K562 (cell line): ENCODE measurements around the gene BTBD2. TPM values are rescaled to one million over a fixed set of nuclear protein-coding genes. Genes with fewer than 3 reads are reported as not detected.

Source experiments
- CTBP1 ChIP-seq: fragments of 450-650 bp; IDR thresholded peaks from 2 replicates; pipeline ENCODE4 v1.6.1; 2016; ENCODE audit warnings: borderline replicate concordance
- FOXK2 ChIP-seq, 2 experiments: fragments of 450-650 bp; IDR thresholded peaks in 1 of 2; conservative IDR thresholded peaks in 1 of 2; 2 replicates each; pipeline ENCODE4 v1.6.1; 2016; ENCODE audit warnings: low read depth in 2 of 2, mild to moderate bottlenecking in 1 of 2
- HDAC1 ChIP-seq, 2 experiments: fragments of 450-650 bp; IDR thresholded peaks; 2 replicates each; pipeline ENCODE4 v1.6.1; 2016 to 2017; ENCODE audit warnings: inconsistent platforms in 1 of 2, mild to moderate bottlenecking in 1 of 2, moderate library complexity in 1 of 2
- KAT2B ChIP-seq: IDR thresholded peaks from one replicate; pipeline ENCODE4 v1.6.1; 2012; ENCODE audit warnings: low read depth, mild to moderate bottlenecking, control low read depth, inconsistent platforms, low read length, moderate library complexity
- KAT7 ChIP-seq: sonication (generic); formaldehyde crosslinking; IDR thresholded peaks from 2 replicates; pipeline ENCODE4 v1.8.0; 2022; ENCODE audit warnings: missing genetic modification reagents, mild to moderate bottlenecking, borderline replicate concordance
- MEF2A ChIP-seq: IDR thresholded peaks from 2 replicates; pipeline ENCODE4 v1.6.1; 2011; ENCODE audit warnings: low read depth, mild to moderate bottlenecking, low read length, moderate library complexity; ENCODE audit not compliant: control insufficient read depth
- MTF1 ChIP-seq: fragments of 250-450 bp; sonication (Bioruptor Pico); IDR thresholded peaks from 2 replicates; pipeline ENCODE4 v1.9.0; 2021; ENCODE audit warnings: moderate library complexity, mild to moderate bottlenecking, inconsistent platforms, borderline replicate concordance
- MYNN ChIP-seq, 2 experiments: sonication (generic); formaldehyde crosslinking in 1 of 2; IDR thresholded peaks; 2 replicates each; pipeline versions ENCODE4 v1.5.0 to v1.6.1; 2016 to 2020; ENCODE audit warnings: antibody characterized with exemption in 1 of 2, missing genetic modification reagents in 1 of 2
- PHB ChIP-seq: fragments of 250-450 bp; sonication (Bioruptor Pico); IDR thresholded peaks from 2 replicates; pipeline ENCODE4 v1.5.0; 2021
- RBFOX2 ChIP-seq: fragments of 200-400 bp; formaldehyde crosslinking; IDR thresholded peaks from 2 replicates; pipeline ENCODE4 v1.6.1; 2017; ENCODE audit warnings: low read depth, mild to moderate bottlenecking, low read length, moderate library complexity
- TAF1 ChIP-seq: IDR thresholded peaks from 2 replicates; pipeline ENCODE4 v1.6.1; 2011; ENCODE audit warnings: mild to moderate bottlenecking, low read length, moderate library complexity; ENCODE audit not compliant: insufficient read depth, control insufficient read depth, severe bottlenecking; ENCODE audit errors: extremely low read depth
- ZBTB8A ChIP-seq: fragments of 450-650 bp; IDR thresholded peaks from 2 replicates; pipeline ENCODE4 v1.6.1; 2018; ENCODE audit warnings: mild to moderate bottlenecking, moderate library complexity; ENCODE audit not compliant: partially characterized antibody
- ZFP30 ChIP-seq: fragments of 250-450 bp; sonication (Bioruptor Pico); IDR thresholded peaks from 2 replicates; pipeline ENCODE4 v1.8.0; 2022; ENCODE audit warnings: moderate library complexity, mild to moderate bottlenecking, inconsistent platforms, borderline replicate concordance
- ZNF140 ChIP-seq: fragments of 250-450 bp; sonication (Bioruptor Pico); IDR thresholded peaks from 2 replicates; pipeline ENCODE4 v1.8.0; 2021; ENCODE audit warnings: moderate library complexity, mild to moderate bottlenecking, inconsistent platforms
- ZNF766 ChIP-seq: fragments of 200-800 bp; sonication (Bioruptor generic); conservative IDR thresholded peaks from 2 replicates; pipeline ENCODE4 v1.6.1; 2016; ENCODE audit warnings: missing genetic modification characterization, missing compliant biosample characterization
- polyA plus RNA-seq, 8 experiments: library from polyadenylated mRNA; depleted of rRNA in 4 of 8; stranded (reverse) in 5 of 8; unstranded in 3 of 8; fragments of >200 nt; fragmentation: Nextera tagmentation in 2 of 8; fragmentation: Illumina TruSeq in 1 of 8; extraction: Ambion mirVana in 2 of 8; extraction: Trizol in 1 of 8; gene quantifications; 2 replicates each; pipeline versions ENCODE4 v1.2.1 to v1.2.3, GENCODE V29; 2011 to 2014; ENCODE audit warnings: inconsistent platforms in 1 of 8, missing spikeins in 1 of 8
- total RNA-seq, 7 experiments: library from RNA; depleted of rRNA in 6 of 7; stranded (reverse); fragments of >200 nt in 6 of 7; fragmentation: Illumina TruSeq in 2 of 7; extraction: Trizol in 2 of 7; gene quantifications; 2 replicates each; pipeline versions ENCODE4 v1.2.1 to v1.2.3, GENCODE V29; 2011 to 2021; ENCODE audit warnings: low replicate concordance in 1 of 7
- TF ChIP-seq, protein P1 (sequence below): sonication (generic); formaldehyde crosslinking; IDR thresholded peaks from 2 replicates; pipeline ENCODE4 v1.8.0; 2023; ENCODE audit warnings: missing genetic modification reagents, mild to moderate bottlenecking, borderline replicate concordance
- TF ChIP-seq, protein P2 (sequence below), 3 experiments: IDR thresholded peaks in 2 of 3; conservative IDR thresholded peaks in 1 of 3; 2 replicates each; pipeline ENCODE4 v1.5.1; 2011 to 2012; ENCODE audit warnings: low read length in 3 of 3, mild to moderate bottlenecking in 3 of 3, control low read depth in 2 of 3, improper control_type of control experiment in 1 of 3, inconsistent platforms in 1 of 3, low read depth in 1 of 3, mixed read lengths in 1 of 3, moderate library complexity in 1 of 3; ENCODE audit not compliant: insufficient read depth in 2 of 3
- TF ChIP-seq, protein P3 (sequence below), 2 experiments: fragments of 450-650 bp in 1 of 2; sonication (generic) in 1 of 2; formaldehyde crosslinking in 1 of 2; IDR thresholded peaks in 1 of 2; conservative IDR thresholded peaks in 1 of 2; 2 replicates each; pipeline versions ENCODE4 v1.6.1 to v1.8.1; 2016 to 2023; ENCODE audit warnings: mild to moderate bottlenecking in 2 of 2, moderate library complexity in 2 of 2, inconsistent platforms in 1 of 2, missing genetic modification reagents in 1 of 2

Gene BTBD2
- total and polyA plus RNA-seq, 9 of the 15 experiments (the other 6 are each of a cell fraction or from before 2014, with no cell fraction given) = 0.10 to 15.6 (median 6.9) TPM

DNA sequence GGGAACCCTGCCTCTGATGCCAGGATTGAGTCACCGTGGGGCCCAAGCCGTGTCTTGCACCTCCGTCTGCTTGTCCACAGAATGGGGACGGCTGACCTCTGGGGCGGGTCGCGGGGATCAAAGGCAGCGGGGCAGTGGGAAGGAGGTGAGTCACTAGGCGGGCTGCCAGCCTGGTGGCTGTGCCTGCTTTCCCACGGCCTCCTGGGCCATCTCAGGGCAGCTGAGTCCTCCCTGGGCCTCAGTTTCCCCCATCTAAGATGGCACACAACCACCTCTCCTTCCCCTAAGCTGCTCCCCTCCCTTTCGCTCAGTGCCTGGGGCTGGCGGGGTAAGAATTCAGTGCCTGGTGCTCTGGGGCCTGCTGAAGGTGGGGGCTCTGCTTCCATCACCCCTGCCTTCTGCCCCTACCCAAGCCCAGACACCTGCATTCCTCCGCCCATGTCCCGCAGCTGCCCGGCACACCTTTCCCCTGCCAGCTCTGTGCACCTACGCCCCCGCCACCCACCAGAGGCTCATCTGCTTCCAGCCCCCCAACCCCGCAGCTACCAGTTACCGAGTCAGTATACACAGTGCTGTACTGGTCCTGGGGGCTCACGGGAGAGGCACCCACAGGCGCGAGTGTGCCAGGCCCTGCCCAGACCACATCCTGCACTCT, 32.1 kb upstream of the BTBD2 start (continued):
- TF ChIP-seq, protein P1, sequence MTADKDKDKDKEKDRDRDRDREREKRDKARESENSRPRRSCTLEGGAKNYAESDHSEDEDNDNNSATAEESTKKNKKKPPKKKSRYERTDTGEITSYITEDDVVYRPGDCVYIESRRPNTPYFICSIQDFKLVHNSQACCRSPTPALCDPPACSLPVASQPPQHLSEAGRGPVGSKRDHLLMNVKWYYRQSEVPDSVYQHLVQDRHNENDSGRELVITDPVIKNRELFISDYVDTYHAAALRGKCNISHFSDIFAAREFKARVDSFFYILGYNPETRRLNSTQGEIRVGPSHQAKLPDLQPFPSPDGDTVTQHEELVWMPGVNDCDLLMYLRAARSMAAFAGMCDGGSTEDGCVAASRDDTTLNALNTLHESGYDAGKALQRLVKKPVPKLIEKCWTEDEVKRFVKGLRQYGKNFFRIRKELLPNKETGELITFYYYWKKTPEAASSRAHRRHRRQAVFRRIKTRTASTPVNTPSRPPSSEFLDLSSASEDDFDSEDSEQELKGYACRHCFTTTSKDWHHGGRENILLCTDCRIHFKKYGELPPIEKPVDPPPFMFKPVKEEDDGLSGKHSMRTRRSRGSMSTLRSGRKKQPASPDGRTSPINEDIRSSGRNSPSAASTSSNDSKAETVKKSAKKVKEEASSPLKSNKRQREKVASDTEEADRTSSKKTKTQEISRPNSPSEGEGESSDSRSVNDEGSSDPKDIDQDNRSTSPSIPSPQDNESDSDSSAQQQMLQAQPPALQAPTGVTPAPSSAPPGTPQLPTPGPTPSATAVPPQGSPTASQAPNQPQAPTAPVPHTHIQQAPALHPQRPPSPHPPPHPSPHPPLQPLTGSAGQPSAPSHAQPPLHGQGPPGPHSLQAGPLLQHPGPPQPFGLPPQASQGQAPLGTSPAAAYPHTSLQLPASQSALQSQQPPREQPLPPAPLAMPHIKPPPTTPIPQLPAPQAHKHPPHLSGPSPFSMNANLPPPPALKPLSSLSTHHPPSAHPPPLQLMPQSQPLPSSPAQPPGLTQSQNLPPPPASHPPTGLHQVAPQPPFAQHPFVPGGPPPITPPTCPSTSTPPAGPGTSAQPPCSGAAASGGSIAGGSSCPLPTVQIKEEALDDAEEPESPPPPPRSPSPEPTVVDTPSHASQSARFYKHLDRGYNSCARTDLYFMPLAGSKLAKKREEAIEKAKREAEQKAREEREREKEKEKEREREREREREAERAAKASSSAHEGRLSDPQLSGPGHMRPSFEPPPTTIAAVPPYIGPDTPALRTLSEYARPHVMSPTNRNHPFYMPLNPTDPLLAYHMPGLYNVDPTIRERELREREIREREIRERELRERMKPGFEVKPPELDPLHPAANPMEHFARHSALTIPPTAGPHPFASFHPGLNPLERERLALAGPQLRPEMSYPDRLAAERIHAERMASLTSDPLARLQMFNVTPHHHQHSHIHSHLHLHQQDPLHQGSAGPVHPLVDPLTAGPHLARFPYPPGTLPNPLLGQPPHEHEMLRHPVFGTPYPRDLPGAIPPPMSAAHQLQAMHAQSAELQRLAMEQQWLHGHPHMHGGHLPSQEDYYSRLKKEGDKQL = no peak
- TF ChIP-seq MEF2A (no peak), KAT2B (no peak), TAF1 (no peak), CTBP1 (no peak), ZNF140 (CRISPR knock-in tag) (no peak), RBFOX2 (peak; percentile 55), FOXK2 (conservative IDR thresholded peaks at IDR 0.05 in 1 of 2, IDR thresholded peaks at IDR 0.05 in 1 of 2; ENCODE audit: low read depth in 2 of 2) (no peak), ZBTB8A (no peak), MTF1 (CRISPR knock-in tag) (no peak), ZFP30 (CRISPR knock-in tag) (no peak), KAT7 (CRISPR knock-in tag) (no peak), ZNF766 (CRISPR knock-in tag) (no peak), MYNN (IDR thresholded peaks at IDR 0.05) (no peak), MYNN (CRISPR knock-in tag; IDR thresholded peaks at IDR 0.05) (no peak), HDAC1 (IDR thresholded peaks at IDR 0.05) (no peak), PHB (CRISPR knock-in tag) (no peak)
- TF ChIP-seq, protein P2, sequence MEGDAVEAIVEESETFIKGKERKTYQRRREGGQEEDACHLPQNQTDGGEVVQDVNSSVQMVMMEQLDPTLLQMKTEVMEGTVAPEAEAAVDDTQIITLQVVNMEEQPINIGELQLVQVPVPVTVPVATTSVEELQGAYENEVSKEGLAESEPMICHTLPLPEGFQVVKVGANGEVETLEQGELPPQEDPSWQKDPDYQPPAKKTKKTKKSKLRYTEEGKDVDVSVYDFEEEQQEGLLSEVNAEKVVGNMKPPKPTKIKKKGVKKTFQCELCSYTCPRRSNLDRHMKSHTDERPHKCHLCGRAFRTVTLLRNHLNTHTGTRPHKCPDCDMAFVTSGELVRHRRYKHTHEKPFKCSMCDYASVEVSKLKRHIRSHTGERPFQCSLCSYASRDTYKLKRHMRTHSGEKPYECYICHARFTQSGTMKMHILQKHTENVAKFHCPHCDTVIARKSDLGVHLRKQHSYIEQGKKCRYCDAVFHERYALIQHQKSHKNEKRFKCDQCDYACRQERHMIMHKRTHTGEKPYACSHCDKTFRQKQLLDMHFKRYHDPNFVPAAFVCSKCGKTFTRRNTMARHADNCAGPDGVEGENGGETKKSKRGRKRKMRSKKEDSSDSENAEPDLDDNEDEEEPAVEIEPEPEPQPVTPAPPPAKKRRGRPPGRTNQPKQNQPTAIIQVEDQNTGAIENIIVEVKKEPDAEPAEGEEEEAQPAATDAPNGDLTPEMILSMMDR (IDR thresholded peaks at IDR 0.05 in 2 of 3, conservative IDR thresholded peaks at IDR 0.05 in 1 of 3; ENCODE audit: insufficient read depth in 2 of 3, low read depth in 1 of 3, low read length in 3 of 3) = no peak
- TF ChIP-seq, protein P3, sequence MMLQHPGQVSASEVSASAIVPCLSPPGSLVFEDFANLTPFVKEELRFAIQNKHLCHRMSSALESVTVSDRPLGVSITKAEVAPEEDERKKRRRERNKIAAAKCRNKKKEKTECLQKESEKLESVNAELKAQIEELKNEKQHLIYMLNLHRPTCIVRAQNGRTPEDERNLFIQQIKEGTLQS (IDR thresholded peaks at IDR 0.05) = peak; percentile 32; the same call in 1 of the 2 replicates
- TF ChIP-seq, protein P3 (CRISPR knock-in tag; conservative IDR thresholded peaks at IDR 0.05) = no peak
